ENCODE measurements around the gene RHBDF1.
"Not testable (repeated sequence)": the region's sequence is repeated elsewhere in the genome, so short reads cannot be mapped to it uniquely, and the experiment has no call there.

RHBDF1 gene

GRCh38 chr16:36336-36984 lies 36.0 kb downstream of the RHBDF1 start:
- DNase-seq (ENCODE audit: low read depth): no peak

DNA sequence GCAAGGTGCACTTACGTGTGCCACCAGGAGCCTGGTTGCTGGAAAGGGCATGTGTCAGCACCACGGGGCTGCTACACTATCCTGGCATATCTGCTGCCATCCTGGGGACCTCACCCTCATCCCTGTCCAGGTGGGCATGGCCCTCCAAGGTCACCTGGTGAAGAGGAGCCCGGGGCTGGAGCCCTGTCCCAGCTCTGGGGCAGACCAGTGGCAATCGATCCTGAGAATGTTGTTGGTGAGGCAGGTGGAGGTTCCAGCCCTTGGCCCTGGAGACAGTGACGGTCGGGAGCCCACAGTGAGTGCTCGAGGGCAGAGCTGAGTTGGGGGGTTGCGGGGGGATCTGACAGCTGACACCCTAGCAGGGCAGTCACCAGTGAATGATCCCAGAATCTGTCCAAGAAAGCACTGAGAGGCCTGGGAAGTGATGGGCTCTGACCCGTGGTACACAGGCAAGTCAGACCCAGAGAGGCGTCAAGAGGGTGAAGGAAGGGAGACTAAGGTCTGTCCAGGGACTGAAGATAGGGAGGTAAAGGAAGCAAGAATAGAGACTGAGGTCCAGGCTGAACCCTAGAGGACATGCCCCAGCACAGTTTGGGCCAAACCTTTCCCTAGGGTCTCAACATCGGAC lies 36.6 kb downstream of the RHBDF1 start:
- DNase-seq (ENCODE audit: low read depth): no peak

DNA sequence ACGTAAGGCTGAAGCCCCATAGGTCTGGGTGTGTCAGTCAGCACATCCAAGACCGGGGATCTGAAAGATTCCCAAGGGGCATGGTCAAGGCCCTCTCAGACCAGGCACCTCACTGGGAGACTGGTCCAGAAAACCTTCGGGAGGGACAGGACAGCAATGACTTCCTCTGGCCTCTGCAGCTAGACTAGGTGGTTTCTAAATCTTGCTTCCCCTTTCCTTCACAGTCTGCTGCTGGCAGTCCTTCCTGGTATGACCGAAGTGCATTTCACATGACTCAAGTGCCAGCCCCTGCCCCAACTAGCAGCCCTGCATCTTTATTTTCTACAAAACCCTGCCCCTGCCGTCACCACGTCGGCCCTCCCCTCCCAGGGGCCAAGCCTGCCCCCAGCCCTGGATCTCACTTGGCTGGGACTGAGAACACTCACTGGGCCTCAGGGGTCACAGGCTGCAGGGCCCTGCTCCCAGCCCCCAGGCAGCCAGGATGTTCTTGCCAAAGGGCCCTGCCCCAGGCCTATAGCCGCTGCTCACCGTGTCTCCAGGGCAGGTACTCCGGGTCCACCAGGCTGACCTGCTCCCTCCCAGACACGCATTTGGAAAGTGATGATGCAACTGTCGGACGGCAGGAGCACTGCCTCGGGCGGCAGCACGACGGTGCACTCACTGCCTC lies 37.3 kb downstream of the RHBDF1 start:
- DNase-seq (ENCODE audit: low read depth): no peak

- no peak for DNase-seq (ENCODE audit: low read depth)
Observed at GRCh38 chr16:34648-34987, 37.8 kb downstream of the RHBDF1 start.

DNA sequence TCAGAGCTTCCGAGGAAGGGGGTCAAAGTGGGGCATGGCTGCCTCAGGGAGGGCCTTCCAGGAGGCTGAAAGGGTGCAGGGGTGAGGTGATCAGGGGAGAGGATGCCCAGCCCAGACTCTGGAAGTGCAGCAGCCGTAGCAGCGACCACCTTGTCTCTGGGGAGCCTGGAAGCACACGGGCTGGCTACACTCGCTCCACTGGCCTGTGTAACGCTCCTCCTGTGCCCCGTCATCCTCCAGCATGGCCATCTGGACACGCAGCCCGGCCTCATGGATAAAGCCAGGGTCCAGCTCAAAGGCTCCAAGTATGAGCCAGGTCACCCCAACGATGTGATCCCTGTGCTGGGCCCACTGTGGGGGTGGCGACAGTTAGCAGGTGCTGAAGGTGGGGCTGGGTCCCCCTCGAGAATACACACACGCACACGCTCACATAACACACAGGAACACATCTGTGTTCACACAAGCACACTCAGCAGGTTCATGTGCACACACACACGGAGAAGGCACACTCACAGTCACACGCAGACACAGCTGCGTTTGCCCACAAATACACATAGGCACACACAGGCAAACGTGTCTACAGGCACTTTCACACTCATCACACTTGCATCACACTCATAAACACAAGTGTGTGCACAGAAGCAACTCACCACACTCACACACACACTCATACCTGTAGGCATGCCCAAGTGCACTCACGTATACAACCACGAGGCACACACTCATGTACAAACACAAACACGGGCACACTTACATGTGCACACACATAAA lies 38.4 kb downstream of the RHBDF1 start:
- no peak for DNase-seq (ENCODE audit: low read depth)

- not testable (repeated sequence) for DNase-seq (ENCODE audit: low read depth)
Observed at GRCh38 chr16:33154-33876, 39.1 kb downstream of the RHBDF1 start.

- DNase-seq (ENCODE audit: low read depth): not testable (repeated sequence)
Observed at GRCh38 chr16:30627-31026, 41.8 kb downstream of the RHBDF1 start.

GRCh38 chr16:25926-26348 lies 46.5 kb downstream of the RHBDF1 start:
- not testable (repeated sequence) for DNase-seq (ENCODE audit: low read depth)

DNA sequence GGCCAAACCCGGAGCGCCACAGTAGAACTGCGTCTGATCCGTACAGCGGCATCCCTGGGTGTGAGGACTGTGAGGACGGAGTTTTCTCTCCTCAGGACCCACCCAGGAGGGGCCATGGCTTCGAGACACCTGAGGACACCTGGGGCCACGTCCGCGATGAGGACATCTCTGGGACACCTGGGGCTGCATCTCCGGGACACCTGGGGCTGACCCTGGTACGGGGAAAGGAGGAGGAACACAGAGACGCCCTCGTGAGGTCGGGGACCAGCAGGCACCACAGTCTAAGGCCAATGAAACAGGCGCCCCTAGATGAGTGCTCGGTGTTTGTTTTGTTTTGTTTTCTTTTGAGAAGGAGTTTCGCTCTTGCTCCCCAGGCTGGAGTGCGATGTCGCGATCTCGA lies 48.3 kb downstream of the RHBDF1 start:
- not testable (repeated sequence) for DNase-seq (ENCODE audit: low read depth)

- DNase-seq (ENCODE audit: low read depth): not testable (repeated sequence)
Observed at GRCh38 chr16:20886-21285, 51.5 kb downstream of the RHBDF1 start.

GRCh38 chr16:17062-17765 lies 55.2 kb downstream of the RHBDF1 start:
- DNase-seq (ENCODE audit: low read depth): not testable (repeated sequence)

GRCh38 chr16:10772-11171 lies 61.7 kb downstream of the RHBDF1 start:
- DNase-seq (ENCODE audit: low read depth): peak; percentile 67

- DNase-seq (ENCODE audit: low read depth): no peak
Observed at GRCh38 chr16:9903-10665, 62.3 kb downstream of the RHBDF1 start.
